ENCODE measurements around the gene SLC4A2. TPM values are rescaled to one million over a fixed set of nuclear protein-coding genes. Genes with fewer than 3 reads are reported as not detected.

SLC4A2 gene
- total RNA-seq, 4 donors from 2014 or later, result 39.8 to 53.7 (median 45.0) TPM

GRCh38 chr7:151018421-151019129 is 40.8 kb upstream of the SLC4A2 start:
- DNase-seq, result no peak
- Histone ChIP-seq H3K36me3 (no peaks in the 10 kb centered on the region), H3K27ac (peak overlapping the region in 1 of 4 donors; percentile 6), H3K4me1 (peaks cover 15 to 46% (median 22%) of the 10 kb centered on the region in 3 donors), H3K9me3 (no peaks in the 10 kb centered on the region), H3K27me3 (peaks cover 0 to 78% (median 4%) of the 10 kb centered on the region in 4 donors), H3K4me3 (peak overlapping the region in 3 of 4 donors; percentile 16 to 60 (median 38))
- WGBS, 2 donors, result 0 to 4% methylated on average over 17 to 22 of the region's 82 CpGs
- intact Hi-C loops (cut with DNase I), result no loop called here
- TF ChIP-seq POLR2A (IDR thresholded peaks at IDR 0.05) (no peak), CTCF (IDR thresholded peaks at IDR 0.05) (peak in 2 of 6 experiments; percentile 3 to 6)

GRCh38 chr7:151019130-151019447 is 40.3 kb upstream of the SLC4A2 start:
- Histone ChIP-seq H3K4me1 (peaks cover 14 to 45% (median 20%) of the 10 kb centered on the region in 3 donors), H3K27ac (peak overlapping the region in 1 of 4 donors; percentile 6), H3K9me3 (no peaks in the 10 kb centered on the region), H3K27me3 (peaks cover 0 to 73% (median 2%) of the 10 kb centered on the region in 4 donors), H3K4me3 (peak overlapping the region in 3 of 4 donors; percentile 16 to 60 (median 38)), H3K36me3 (no peaks in the 10 kb centered on the region)
- intact Hi-C loops (cut with DNase I), result no loop called here
- WGBS, 2 donors, result 17 to 100% methylated on average over 1 of the region's 20 CpGs
- no peak for TF ChIP-seq POLR2A (IDR thresholded peaks at IDR 0.05)
- TF ChIP-seq CTCF (IDR thresholded peaks at IDR 0.05), result no peak
- DNase-seq, result no peak

- 0 to 60% methylated on average over 1 of the region's 7 CpGs for WGBS, 2 donors
- Histone ChIP-seq H3K4me3 (no peak overlapping the region), H3K4me1 (peaks cover 14 to 35% (median 20%) of the 10 kb centered on the region in 3 donors), H3K27ac (no peak overlapping the region), H3K27me3 (peaks cover 0 to 61% (median 2%) of the 10 kb centered on the region in 4 donors), H3K36me3 (no peaks in the 10 kb centered on the region), H3K9me3 (no peaks in the 10 kb centered on the region)
- intact Hi-C loops (cut with DNase I), result no loop called here
- TF ChIP-seq POLR2A (IDR thresholded peaks at IDR 0.05) (no peak), CTCF (IDR thresholded peaks at IDR 0.05) (no peak)
- no peak for DNase-seq
Measured at GRCh38 chr7:151020231-151020630, 39.2 kb upstream of the SLC4A2 start.

- Histone ChIP-seq H3K4me1 (peaks cover 15 to 52% (median 22%) of the 10 kb centered on the region in 3 donors), H3K4me3 (peak overlapping the region in 3 of 4 donors; percentile 11 to 27 (median 12)), H3K27me3 (peaks cover 0 to 31% (median 2%) of the 10 kb centered on the region in 4 donors), H3K9me3 (no peaks in the 10 kb centered on the region), H3K27ac (no peak overlapping the region), H3K36me3 (no peaks in the 10 kb centered on the region)
- intact Hi-C loops (cut with DNase I), result no loop called here
- 38 to 87% methylated on average over 4 to 10 of the region's 10 CpGs for WGBS, 2 donors
- DNase-seq, result no peak
- TF ChIP-seq POLR2A (IDR thresholded peaks at IDR 0.05) (no peak), CTCF (IDR thresholded peaks at IDR 0.05) (no peak)
Measured at GRCh38 chr7:151023232-151023631, 36.2 kb upstream of the SLC4A2 start.

- DNase-seq, result no peak
- Histone ChIP-seq H3K9me3 (no peaks in the 10 kb centered on the region), H3K27me3 (peaks cover 0 to 18% (median 0%) of the 10 kb centered on the region in 4 donors), H3K4me3 (peak within 1 kb of the TSS in 3 of 4 donors; percentile 11 to 27 (median 12)), H3K36me3 (no peaks in the 10 kb centered on the region), H3K27ac (peak within 1 kb of the TSS in 3 of 4 donors; percentile 8 to 89 (median 60)), H3K4me1 (peaks cover 14 to 48% (median 14%) of the 10 kb centered on the region in 3 donors)
- no peak for TF ChIP-seq CTCF (IDR thresholded peaks at IDR 0.05)
- TF ChIP-seq POLR2A (IDR thresholded peaks at IDR 0.05), result no peak
- intact Hi-C loops (cut with DNase I), result loop anchor here (5.0 kb wide), 1 partner anchor 88 kb away; no protein-coding TSS in a partner anchor
- WGBS, 2 donors, result 64 to 75% methylated on average over 3 to 4 of the region's 4 CpGs
Measured at GRCh38 chr7:151024435-151025056, 34.8 kb upstream of the SLC4A2 start, which contains the start of gene ATG9B. Gene ATG9B, minus strand, starts transcription at chr7:151024494. Its CDS starts 71 bp downstream, at chr7:151024423.
